Caki2 (cell line): ENCODE measurements around the gene CX3CL1. TPM values are rescaled to one million over a fixed set of nuclear protein-coding genes. Genes with fewer than 3 reads are reported as not detected.

ENCODE experiments used
- DNase-seq: peaks from one replicate; pipeline ENCODE4 v3.0.0-alpha.2; 2015; ENCODE audit warnings: low read depth
- in situ Hi-C: cut with HindIII; loops from 2 replicates; pipeline ENCODE4 v1.10.0; 2016; ENCODE audit warnings: low sequenced_read_pairs, low pct_unique_long_range_greater_than_20kb, mixed read lengths
- total RNA-seq: library from RNA; depleted of rRNA; stranded (reverse); fragments of >200 nt; shearing (Covaris generic); gene quantifications from 2 replicates; pipeline ENCODE4 v1.2.3, GENCODE V29; 2014; ENCODE audit warnings: low replicate concordance; rRNA removed

CX3CL1 gene
- total RNA-seq, 1 experiment from 2014 or later: 59.5 TPM

- DNase-seq: peak; percentile 33
- in situ Hi-C loops: no loop called here
Observed at GRCh38 chr16:57422026-57422944, 50.0 kb downstream of the CX3CL1 start.

DNA sequence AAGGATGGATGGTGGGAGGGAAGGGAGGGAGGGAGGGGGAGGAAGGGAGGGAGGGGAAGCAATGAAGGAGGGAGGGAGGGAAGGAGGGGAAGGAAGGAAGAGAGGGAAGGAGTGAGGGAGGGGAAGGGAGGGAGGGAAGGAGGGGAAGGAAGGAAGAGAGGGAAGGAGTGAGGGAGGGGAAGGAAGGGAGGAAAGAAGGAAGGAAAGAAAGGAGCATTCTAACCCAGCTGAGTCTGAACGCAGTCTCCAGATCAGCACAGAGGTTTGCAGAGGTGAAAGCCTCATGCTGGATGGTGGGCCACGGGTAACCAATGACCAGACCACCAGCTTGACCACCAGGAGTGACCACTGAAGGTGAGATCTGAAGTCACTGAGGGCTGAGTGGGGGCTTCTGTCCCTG, 50.9 kb downstream of the CX3CL1 start:
- in situ Hi-C loops: no loop called here
- DNase-seq: no peak

DNA sequence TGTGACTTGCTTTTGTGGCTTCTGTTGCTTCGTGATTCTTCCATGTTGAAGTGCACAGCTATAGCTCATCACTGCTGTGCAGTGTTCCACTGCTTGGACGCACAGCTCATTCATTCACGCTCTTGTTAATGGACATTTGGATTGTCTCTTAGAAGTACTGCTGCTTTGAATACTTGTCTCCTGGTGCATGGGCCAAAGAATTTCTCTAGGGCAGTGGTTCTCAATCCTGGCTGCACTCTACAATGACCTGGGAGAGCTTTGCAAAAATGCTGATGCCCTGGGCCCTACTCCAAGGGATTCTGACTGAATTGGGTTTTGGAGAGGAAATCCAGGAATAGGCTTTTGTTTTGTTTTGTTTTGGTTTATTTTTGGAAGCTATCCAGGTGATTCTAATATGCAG, 52.3 kb downstream of the CX3CL1 start:
- in situ Hi-C loops: no loop called here
- no peak for DNase-seq

DNA sequence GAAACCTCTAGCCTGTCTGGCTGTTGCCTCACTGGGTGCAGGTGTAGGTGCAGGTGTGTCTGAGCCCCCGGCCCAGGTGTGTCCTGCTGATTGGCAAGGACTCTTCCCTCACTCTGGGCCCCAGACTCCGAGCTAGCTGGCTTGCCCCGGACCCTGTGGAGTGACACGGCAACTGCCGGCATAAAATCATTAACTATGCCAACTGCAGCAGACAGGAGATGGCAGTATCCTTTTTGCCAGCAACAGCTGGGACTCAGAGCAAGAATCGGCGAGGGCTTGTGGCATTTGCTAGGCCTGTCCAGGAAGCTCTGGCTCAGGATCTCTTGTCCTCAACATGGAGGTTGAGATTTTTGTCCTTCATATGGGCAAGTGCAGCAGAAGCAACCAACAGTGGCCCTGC, 54.1 kb downstream of the CX3CL1 start:
- in situ Hi-C loops: no loop called here
- no peak for DNase-seq

GRCh38 chr16:57427307-57427706, 55.0 kb downstream of the CX3CL1 start:
- in situ Hi-C loops: no loop called here
- DNase-seq: no peak

GRCh38 chr16:57427824-57428223, 55.5 kb downstream of the CX3CL1 start:
- DNase-seq: no peak
- in situ Hi-C loops: no loop called here

DNA sequence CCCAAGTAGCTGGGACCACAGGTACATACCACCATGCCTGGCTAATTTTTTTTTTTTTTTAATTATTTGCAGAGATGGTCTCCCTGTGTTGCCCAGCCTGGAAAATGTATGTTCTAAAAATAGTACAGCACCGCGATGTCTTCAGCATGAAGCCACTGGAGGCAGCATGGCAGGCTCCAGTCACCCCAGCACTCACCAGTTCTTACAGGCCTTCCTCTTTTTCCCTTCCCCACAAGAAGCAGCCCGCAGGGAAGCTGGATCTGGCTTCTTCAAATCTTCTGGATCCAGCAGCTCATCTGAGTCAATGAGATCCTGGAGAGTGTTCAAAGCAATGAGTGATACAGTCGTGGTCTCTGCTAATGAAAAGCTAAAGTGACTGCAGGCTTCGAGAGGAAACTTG, 58.7 kb downstream of the CX3CL1 start:
- DNase-seq: no peak
- in situ Hi-C loops: no loop called here

DNA sequence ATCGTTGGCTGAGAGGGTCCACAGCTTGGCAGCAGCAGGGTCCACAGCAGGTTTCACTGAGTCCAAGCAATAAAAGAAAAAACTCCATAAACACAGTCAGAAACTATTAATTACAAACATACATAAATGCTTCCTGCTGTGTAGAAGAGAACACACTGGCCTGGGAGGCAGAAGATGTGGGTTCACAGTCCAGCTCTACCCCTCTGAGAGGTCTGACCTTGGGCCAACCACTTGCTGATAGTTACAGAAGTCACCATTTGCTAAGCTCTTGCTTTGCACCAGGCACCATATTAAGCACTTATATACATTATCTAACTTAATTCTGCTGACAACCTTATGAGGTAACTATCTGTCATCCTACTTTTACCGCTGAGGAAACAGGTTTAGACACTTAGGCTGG, 60.2 kb downstream of the CX3CL1 start:
- DNase-seq: no peak
- in situ Hi-C loops: no loop called here

- in situ Hi-C loops: no loop called here
Observed at GRCh38 chr16:57432989-57433388, 60.7 kb downstream of the CX3CL1 start.

GRCh38 chr16:57434003-57434402, 61.7 kb downstream of the CX3CL1 start:
- no peak for DNase-seq
- in situ Hi-C loops: no loop called here

More at GRCh38 chr16:57432989-57433388, 60.7 kb downstream of the CX3CL1 start:
- no peak for DNase-seq

Other genes with a start within 250 kb of the CX3CL1 start
- gene PSME3IP1, start 186.5 kb upstream of the CX3CL1 start, total RNA-seq: 38.9 and 92.8 TPM in 2 replicates
- gene RSPRY1, start 186.2 kb upstream of the CX3CL1 start, total RNA-seq: 23.8 and 30.7 TPM in 2 replicates
- 134 and 155 TPM in 2 replicates for gene ARL2BP, start 127.2 kb upstream of the CX3CL1 start, total RNA-seq
- gene PLLP, start 87.8 kb upstream of the CX3CL1 start, total RNA-seq: 17.0 and 21.3 TPM in 2 replicates
- gene CCL22, start 13.7 kb upstream of the CX3CL1 start, total RNA-seq: not detected in 2 replicates
- gene CCL17, start 32.3 kb downstream of the CX3CL1 start, total RNA-seq: not detected in 2 replicates
- gene CIAPIN1, start 74.9 kb downstream of the CX3CL1 start, total RNA-seq: 89.8 and 130 TPM in 2 replicates
- gene COQ9, start 75.0 kb downstream of the CX3CL1 start, total RNA-seq: 92.2 and 114 TPM in 2 replicates
- gene POLR2C, start 90.2 kb downstream of the CX3CL1 start, total RNA-seq: 134 and 225 TPM in 2 replicates
- 21.9 and 50.0 TPM in 2 replicates for gene DOK4, start 114.0 kb downstream of the CX3CL1 start, total RNA-seq
- 22.2 and 23.1 TPM in 2 replicates for gene CCDC102A, start 164.1 kb downstream of the CX3CL1 start, total RNA-seq
- not detected in 2 replicates for gene ADGRG5, start 170.2 kb downstream of the CX3CL1 start, total RNA-seq